Fibroblast of skin of scalp (primary cell): ENCODE measurements around the gene PARG.
"Not testable (repeated sequence)": the region's sequence is repeated elsewhere in the genome, so short reads cannot be mapped to it uniquely, and the experiment has no call there.

Experiments used
- DNase-seq: peaks from one replicate; pipeline ENCODE4 v3.0.0-alpha.2; 2013

Gene PARG

DNA sequence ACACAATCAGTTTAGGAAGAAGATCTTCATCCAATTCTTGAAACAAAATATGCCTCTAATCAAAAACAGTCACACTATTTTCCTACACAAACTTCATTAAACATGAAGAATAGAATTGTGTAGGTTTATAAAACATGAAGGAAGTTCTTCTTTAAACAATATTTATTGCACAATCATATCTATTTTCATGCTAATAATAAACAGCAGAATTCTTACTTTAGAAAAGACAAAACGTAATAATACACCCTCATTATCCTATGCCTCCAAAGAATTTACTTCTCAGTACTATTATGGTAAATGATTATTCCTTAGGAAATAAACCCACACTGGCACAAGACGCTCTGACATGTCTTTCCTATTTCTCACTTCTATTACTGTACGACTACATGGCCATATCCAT is 41.4 kb downstream of the PARG start:
- not testable (repeated sequence) for DNase-seq

- not testable (repeated sequence) for DNase-seq
Measured at GRCh38 chr10:49899999-49900398, 41.8 kb downstream of the PARG start.

- DNase-seq: not testable (repeated sequence)
Measured at GRCh38 chr10:49890025-49890424, 51.8 kb downstream of the PARG start.

GRCh38 chr10:49884739-49885331 is 57.0 kb downstream of the PARG start:
- not testable (repeated sequence) for DNase-seq

DNA sequence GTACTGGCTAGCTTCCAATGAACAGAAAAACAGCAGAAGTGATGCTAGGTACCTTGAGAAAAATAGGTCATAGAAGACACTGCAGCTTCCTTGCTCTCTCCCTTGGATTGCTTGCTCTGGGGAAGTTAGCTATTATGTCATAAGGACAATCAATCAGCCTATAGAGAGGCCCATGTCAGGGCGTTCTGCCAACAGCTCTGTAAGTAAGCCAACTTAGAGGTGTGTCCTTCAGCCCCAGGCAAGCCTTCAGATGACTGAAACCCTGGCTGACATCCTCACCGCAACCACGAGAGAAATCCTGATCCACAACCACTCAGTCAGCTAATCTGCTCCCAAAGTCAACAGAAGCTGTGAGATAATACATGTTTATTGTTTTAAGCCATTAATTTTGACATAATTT is 58.0 kb downstream of the PARG start:
- DNase-seq: not testable (repeated sequence)

DNA sequence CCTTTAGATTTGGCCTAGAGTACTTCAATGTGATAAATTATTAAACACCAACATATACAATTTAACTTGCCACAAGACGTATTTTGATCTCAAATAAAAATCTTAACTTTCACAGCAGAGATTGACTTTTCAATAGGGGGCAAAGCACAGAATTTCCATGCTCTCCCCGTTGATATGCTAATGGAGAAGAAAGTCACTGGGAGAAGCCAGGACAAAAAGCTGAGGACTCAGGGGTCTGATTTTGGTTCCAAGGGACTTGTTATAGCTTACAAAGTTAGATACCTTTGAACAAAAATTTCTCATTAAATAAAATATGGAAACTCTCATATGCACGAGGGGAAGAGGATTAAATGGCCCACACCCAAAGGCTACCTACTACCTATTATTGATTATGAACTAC is 59.5 kb downstream of the PARG start:
- not testable (repeated sequence) for DNase-seq

- not testable (repeated sequence) for DNase-seq
Measured at GRCh38 chr10:49872740-49873139, 69.1 kb downstream of the PARG start.

DNA sequence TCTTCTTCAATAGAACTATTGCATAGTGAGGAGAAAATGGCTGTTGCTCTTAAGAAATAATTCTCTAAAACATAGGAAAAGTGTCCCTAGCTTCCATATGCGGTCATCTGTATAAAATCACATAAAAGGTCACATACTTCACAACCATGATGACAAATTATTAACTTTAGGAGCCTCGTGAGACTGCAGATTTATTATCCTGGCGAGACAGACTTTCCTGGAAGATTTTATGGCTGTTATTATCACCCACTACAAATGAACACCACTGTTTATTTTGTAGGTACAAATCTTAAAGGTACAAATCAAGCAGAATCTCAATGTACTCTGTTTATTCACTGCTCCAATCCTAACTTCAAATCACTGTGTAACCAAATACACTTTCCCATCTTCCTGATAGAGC is 70.4 kb downstream of the PARG start:
- not testable (repeated sequence) for DNase-seq

DNA sequence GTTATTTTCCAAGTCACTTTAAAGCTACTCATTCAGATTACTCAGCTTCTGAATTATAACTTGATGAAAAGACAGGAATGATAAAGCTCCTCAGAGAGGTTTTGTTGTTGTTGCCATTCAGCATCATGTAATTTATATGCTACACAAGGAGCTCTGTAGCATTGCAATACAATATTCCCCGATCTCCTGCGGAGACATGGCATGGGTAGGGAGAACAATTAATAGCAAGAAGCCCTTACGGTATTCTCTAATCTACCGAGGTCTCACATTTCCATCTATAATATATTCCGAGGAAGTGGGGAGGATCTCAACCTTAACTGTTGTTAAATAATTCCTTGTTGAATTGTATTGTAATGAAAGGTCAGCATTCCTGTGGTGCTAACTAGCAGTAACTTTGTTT is 81.9 kb downstream of the PARG start:
- not testable (repeated sequence) for DNase-seq

- DNase-seq: not testable (repeated sequence)
Measured at GRCh38 chr10:49858697-49859382, 83.0 kb downstream of the PARG start.

DNA sequence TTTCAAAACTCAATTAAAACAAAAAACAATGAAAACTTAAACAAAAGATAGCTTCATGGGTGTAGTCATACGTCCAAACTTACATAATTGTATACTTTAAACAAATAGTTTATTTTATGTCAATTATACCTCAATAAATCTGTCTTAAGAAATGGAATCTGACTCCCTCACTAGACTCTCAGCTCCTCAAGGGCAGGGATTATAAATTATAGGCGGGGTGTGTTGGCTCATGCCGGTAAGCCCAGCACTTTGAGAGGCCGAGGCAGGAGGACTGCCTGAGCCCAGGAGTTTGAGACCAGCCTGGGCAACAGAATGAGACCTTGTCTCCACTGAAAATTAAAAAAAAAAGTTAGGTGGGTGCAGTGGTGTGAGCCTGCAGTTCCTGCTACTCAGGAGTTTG is 92.3 kb downstream of the PARG start:
- DNase-seq: not testable (repeated sequence)

GRCh38 chr10:49844775-49845595 is 96.8 kb downstream of the PARG start:
- DNase-seq: peak; percentile 38

DNA sequence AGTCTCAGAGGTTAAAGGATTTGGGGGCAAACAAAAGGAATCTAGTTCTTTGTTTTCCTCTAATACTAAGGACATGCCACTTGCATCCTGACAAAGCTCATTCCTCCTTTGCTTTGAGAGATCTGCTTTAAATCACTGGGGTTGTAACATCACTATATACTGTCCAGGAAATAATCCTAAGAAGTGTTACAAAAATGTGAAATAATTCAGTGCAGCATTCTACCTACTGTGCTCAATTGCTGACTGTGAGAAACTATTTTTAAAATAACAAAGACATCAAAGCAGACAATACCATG is 99.5 kb downstream of the PARG start:
- DNase-seq: not testable (repeated sequence)

DNA sequence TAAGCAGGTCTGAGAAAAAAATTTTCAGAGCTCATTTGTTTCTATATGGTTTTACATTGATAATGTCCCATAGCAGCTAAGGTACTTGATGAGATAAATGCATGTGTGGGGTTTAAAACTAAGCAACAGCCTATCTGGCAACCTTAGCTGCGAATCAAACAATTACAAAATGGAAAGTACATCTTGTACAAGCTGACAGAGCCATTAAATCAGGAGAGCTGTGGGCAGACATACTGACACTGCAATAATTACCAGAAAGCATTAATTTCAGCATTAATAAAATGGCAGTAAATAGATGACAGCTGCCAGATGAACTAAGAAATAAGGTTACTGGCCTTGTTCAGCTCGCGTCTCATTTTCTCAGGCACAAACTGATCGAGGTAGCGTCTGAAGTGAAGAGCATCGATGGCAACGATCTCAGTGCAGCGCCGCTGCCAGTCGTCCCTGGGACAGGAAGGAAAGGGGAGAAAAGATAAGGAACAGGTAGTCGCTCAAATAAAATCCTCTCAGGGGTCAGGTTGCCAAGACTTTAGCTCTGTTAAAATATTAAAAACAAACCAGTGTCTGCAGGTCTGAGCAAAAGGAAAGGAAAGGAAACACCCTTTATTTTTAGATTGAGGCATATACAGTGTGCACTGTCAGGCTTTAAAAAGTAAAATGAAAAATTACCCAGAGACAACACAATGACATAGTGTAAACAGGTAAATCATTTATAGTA is 100.1 kb downstream of the PARG start:
- no peak for DNase-seq

DNA sequence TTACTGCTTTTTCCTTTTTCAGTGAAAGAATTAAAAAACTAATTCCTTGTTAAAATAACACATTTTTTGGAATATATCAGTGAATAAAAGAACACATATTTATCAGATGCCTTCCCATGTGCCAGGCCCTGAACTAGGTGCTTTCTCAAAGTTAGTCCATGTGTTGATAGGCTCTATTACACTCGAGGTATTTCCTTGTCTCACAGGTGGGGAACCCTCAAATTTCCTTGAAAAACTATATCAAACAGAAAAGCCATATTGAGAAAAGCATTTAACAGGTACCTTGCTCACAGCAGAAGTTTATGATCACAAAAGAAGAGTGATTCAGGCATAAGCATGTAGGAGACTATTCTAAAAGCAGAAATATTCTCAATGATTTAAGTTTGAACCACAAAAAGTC is 104.1 kb downstream of the PARG start:
- no peak for DNase-seq

DNA sequence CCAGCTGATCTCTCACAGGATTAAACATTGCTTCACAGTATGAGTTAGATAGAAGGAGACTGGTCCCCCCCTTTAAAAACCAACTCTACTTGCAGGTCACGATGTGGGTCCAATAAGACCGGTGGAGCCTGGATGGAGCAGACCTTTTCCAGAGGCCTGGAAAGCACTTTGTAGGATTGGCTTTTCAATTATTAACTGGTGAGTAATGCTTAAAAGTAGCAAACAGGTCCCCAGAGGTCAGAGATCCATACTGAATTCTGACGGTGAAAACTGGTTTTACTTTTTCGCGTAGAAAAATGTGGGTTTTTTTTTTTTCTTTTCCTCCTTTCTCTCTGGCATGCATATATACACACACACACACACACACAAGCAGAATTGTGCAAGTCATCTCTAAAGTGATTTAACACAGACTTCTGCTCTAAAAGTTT is 104.8 kb downstream of the PARG start:
- no peak for DNase-seq

DNA sequence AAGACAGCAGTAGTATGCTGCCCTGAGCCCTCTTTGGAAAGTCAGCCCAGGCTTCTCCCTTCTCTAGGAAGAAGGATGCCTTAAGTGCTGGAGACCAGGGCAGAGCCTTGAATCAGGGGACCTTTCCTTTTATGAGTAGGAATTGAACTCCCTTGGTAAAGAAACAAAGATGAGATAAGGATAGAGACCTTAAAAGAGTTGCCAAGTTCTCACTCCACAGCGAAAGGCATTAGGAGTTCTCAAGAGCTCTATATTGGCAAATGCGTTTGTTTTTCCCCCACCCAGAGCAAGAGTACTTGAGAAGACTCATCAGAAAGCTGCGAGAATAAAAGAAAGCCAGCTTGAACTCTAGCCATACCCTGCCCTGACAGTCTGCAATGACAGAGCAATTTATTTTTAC is 106.9 kb downstream of the PARG start:
- no peak for DNase-seq

DNA sequence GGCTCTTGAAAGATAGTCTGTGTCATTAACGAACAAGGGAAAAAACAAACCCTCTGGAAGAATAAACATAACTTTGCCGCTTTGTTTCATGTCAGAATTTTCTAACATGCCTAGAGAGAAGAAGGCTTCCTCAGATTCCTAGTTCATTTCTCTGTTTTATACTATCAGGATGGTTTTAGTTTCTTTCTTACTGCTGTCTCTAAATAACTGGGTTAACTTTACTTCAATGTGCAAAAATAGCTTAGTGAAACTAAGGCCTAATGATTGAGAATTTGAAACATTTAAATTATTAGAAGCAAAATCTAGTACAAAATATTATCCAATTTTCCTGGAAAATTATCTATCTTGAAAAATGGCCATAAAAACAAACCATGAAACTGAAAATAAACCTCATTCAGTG is 107.6 kb downstream of the PARG start:
- DNase-seq: no peak

DNA sequence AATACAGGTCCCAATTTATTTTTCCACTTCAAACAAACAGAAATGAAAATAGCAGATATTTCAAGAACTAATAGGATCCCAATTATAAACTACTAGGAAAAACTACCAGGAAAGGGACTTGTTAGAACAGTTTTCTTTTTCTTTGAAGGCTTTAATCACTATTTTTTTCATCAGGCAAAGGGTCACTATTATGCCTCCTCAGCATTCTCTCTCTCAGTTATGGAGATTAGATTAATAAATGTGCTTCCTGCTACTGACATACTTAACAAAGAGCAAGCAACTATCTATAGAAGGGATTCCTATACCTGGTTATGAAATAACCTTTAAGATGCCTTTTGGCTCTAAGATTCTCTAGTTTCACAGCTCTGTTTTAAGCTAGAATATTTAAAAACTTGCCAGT is 108.7 kb downstream of the PARG start:
- no peak for DNase-seq

GRCh38 chr10:49831352-49832035 is 110.3 kb downstream of the PARG start:
- peak; percentile 22 for DNase-seq

- no peak for DNase-seq
Measured at GRCh38 chr10:49830846-49831245, 111.0 kb downstream of the PARG start.

GRCh38 chr10:49830016-49830415 is 111.8 kb downstream of the PARG start:
- DNase-seq: no peak

DNA sequence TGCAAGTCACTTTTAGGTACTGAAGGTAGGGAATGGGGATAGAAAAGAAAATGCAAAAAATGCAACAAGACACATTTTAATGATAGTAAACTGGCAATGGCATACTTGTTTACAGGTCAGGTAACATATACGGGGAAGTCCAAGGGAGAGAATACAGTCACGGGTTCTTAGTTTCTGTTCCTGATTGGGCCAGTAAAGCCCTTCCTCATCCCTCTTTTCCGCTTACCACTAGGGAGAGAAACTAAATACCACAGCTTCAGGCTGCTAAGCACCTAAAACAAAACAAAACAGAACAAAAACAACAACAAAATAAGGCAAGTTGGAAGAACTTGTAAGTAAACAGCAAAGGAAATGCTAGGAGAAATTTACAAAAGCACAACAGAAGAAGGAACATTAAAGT is 114.5 kb downstream of the PARG start:
- no peak for DNase-seq
